ENCODE measurements around the gene TLCD3A.

- TF ChIP-seq, protein P1, sequence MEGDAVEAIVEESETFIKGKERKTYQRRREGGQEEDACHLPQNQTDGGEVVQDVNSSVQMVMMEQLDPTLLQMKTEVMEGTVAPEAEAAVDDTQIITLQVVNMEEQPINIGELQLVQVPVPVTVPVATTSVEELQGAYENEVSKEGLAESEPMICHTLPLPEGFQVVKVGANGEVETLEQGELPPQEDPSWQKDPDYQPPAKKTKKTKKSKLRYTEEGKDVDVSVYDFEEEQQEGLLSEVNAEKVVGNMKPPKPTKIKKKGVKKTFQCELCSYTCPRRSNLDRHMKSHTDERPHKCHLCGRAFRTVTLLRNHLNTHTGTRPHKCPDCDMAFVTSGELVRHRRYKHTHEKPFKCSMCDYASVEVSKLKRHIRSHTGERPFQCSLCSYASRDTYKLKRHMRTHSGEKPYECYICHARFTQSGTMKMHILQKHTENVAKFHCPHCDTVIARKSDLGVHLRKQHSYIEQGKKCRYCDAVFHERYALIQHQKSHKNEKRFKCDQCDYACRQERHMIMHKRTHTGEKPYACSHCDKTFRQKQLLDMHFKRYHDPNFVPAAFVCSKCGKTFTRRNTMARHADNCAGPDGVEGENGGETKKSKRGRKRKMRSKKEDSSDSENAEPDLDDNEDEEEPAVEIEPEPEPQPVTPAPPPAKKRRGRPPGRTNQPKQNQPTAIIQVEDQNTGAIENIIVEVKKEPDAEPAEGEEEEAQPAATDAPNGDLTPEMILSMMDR (IDR thresholded peaks at IDR 0.05; ENCODE audit: low read length): no peak
- TF ChIP-seq EZH2 (IDR thresholded peaks at IDR 0.05; ENCODE audit: borderline replicate concordance, low read length): no peak
Observed at GRCh38 chr17:718075-718474, 14.3 kb upstream of the TLCD3A start.
